HG02938 (cell line): Measurements from ENCODE around the gene ZBTB45.
A peak's percentile ranks its signal among the peaks of the same experiment; 100 is the strongest.

Experiments used
- ATAC-seq: cut with Tn5 transposase; IDR thresholded peaks from one replicate; pipeline ENCODE4 v1.9.1; 2021; ENCODE audit warnings: mild to moderate bottlenecking, moderate library complexity; ENCODE audit not compliant: unreplicated experiment

The ZBTB45 gene

GRCh38 chr19:58555369-58555885, 35.8 kb upstream of the ZBTB45 start:
- ATAC-seq: no peak

- peak; percentile 39 for ATAC-seq
These were observed 35.1 kb upstream of the ZBTB45 start, which contains the start of gene CHMP2A for GRCh38 chr19:58554494-58555368. Gene CHMP2A, minus strand, starts transcription at chr19:58555105. Its CDS starts 893 bp downstream, at chr19:58554212.

GRCh38 chr19:58553799-58554493, 34.3 kb upstream of the ZBTB45 start:
- ATAC-seq: no peak

GRCh38 chr19:58552655-58553054, 33.0 kb upstream of the ZBTB45 start:
- no peak for ATAC-seq

- no peak for ATAC-seq
These were observed 32.2 kb upstream of the ZBTB45 start for GRCh38 chr19:58551577-58552471.

GRCh38 chr19:58551123-58551497, 31.5 kb upstream of the ZBTB45 start:
- no peak for ATAC-seq

- ATAC-seq: no peak
These were observed 30.9 kb upstream of the ZBTB45 start for GRCh38 chr19:58550362-58551122.

- no peak for ATAC-seq
These were observed 30.2 kb upstream of the ZBTB45 start for GRCh38 chr19:58549664-58550361.

GRCh38 chr19:58548859-58549663, 29.5 kb upstream of the ZBTB45 start:
- no peak for ATAC-seq

- ATAC-seq: no peak
These were observed 28.0 kb upstream of the ZBTB45 start for GRCh38 chr19:58547323-58548312.

- ATAC-seq: no peak
These were observed 26.5 kb upstream of the ZBTB45 start for GRCh38 chr19:58546019-58546530.

GRCh38 chr19:58545286-58546018, 25.8 kb upstream of the ZBTB45 start:
- no peak for ATAC-seq

GRCh38 chr19:58544591-58545285, 25.1 kb upstream of the ZBTB45 start:
- ATAC-seq: peak; percentile 37

GRCh38 chr19:58543826-58544590, 24.4 kb upstream of the ZBTB45 start, which contains the start of gene TRIM28:
Gene TRIM28, plus strand, starts transcription at chr19:58544064. Its CDS starts 694 bp downstream, at chr19:58544758.
- ATAC-seq: peak; percentile 84
